Mucosa of rectum (tissue), 2 donors: ENCODE measurements around the gene MNX1.

ENCODE experiments used
- H3K27ac ChIP-seq, 2 donors: one replicate each; pipeline ENCODE4 v1.7.0; 2013; ENCODE audit warnings: inconsistent platforms in 2 of 2, low read depth in 2 of 2, low read length in 2 of 2
- H3K27me3 ChIP-seq, 2 donors: one replicate each; pipeline ENCODE4 v1.7.0; 2013; ENCODE audit warnings: low read length in 2 of 2; ENCODE audit not compliant: control insufficient read depth in 2 of 2, insufficient read depth in 2 of 2
- H3K36me3 ChIP-seq, 2 donors: one replicate each; pipeline ENCODE4 v1.7.0; 2013; ENCODE audit warnings: low read length in 2 of 2; ENCODE audit not compliant: control insufficient read depth in 2 of 2, insufficient read depth in 2 of 2
- H3K4me1 ChIP-seq, 2 donors: one replicate each; pipeline ENCODE4 v1.7.0; 2013; ENCODE audit warnings: low read length in 2 of 2, mild to moderate bottlenecking in 1 of 2; ENCODE audit not compliant: control insufficient read depth in 2 of 2, insufficient read depth in 2 of 2
- H3K4me3 ChIP-seq, 2 donors: one replicate each; pipeline ENCODE4 v1.7.0; 2013; ENCODE audit warnings: low read length in 2 of 2
- H3K9ac ChIP-seq, 2 donors: one replicate each; pipeline ENCODE4 v1.7.0; 2013; ENCODE audit warnings: low read length in 2 of 2, low read depth in 1 of 2, mild to moderate bottlenecking in 1 of 2
- H3K9me3 ChIP-seq, 2 donors: one replicate each; pipeline ENCODE4 v1.7.0; 2013; ENCODE audit warnings: low read length in 2 of 2; ENCODE audit not compliant: control insufficient read depth in 2 of 2
- donor health status: healthy.
- donor health status: Normal muscosa, but diverticular disease.

Gene MNX1

DNA sequence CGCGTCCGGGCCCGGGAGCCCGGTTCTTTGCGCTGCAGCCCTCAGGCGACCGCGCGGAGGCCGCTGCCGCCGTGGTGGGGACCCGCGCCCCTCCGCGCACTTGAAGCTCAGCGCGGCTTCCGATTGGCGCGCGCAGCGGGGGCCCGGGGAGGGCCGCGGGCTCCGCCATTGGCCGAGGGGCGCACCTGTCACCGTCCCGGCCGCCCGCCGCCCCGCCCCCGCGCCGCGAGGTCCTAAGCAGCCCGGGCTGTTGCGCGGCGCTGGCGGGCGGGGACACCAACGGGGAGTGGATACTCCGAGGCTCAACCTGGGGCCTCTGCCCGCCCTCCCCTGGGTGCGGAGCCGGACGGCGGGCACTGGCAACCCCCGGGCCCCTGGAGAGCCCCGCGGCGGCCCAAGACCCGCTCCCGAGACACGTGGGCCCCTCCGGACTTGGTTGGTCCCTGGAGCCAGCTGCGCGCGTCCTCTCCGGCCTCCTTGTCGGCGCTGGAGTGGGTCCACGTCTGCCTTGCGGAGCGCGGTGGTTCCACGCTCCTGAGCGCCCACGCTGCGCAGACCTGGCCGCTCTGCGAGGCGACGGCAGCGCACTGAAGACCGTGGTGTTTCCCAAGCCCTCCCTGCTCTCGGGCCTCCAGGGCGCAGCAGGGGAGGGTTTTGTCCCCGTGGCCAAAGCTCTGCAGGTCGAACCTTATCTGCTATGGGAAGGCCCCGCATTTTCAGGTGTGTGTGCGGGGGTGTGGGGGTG is at the start of gene MNX1:
TSS of gene MNX1 (minus strand) at position 76 of the 745 bp plus-strand sequence. CDS start 313 bp downstream, outside the sequence.
- Histone ChIP-seq H3K36me3 (no peaks in the 10 kb centered on the region), H3K4me1 (peaks cover 34 to 43% of the 10 kb centered on the region in 2 donors), H3K27ac (peak within 1 kb of the TSS; percentile 86 to 89), H3K4me3 (peak within 1 kb of the TSS; percentile 74 to 84), H3K9me3 (no peaks in the 10 kb centered on the region), H3K27me3 (peaks cover 12 to 24% of the 10 kb centered on the region in 2 donors), H3K9ac (peak within 1 kb of the TSS; percentile 75 to 96)

DNA sequence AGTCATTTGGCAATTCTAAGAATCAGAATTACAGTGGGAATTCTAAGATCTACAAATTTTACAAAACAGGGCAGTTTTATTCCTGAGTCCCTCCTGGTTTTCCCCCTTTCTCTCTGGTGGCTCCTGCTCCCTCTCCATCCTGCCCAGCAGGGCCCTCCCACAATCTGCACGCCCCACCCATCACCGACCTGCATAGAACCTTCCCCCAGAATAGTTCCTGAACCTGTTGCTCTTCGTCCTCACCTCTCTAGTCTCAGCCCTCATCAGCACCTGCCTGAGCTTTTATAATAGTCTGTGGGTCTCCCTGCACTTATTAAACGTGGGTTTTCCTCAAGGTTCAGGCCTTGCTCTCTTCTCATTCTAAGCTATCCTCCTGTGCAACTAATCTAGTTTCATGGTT is 49.1 kb upstream of the MNX1 start:
- no peak overlapping the region for H3K27ac ChIP-seq
- H3K9me3 ChIP-seq = peaks cover 0 to 2% of the 10 kb centered on the region in 2 donors
- H3K9ac ChIP-seq = no peak overlapping the region
- H3K27me3 ChIP-seq = peaks cover 6 to 7% of the 10 kb centered on the region in 2 donors
- no peaks in the 10 kb centered on the region for H3K36me3 ChIP-seq
- H3K4me1 ChIP-seq = no peaks in the 10 kb centered on the region
- H3K4me3 ChIP-seq = no peak overlapping the region

DNA sequence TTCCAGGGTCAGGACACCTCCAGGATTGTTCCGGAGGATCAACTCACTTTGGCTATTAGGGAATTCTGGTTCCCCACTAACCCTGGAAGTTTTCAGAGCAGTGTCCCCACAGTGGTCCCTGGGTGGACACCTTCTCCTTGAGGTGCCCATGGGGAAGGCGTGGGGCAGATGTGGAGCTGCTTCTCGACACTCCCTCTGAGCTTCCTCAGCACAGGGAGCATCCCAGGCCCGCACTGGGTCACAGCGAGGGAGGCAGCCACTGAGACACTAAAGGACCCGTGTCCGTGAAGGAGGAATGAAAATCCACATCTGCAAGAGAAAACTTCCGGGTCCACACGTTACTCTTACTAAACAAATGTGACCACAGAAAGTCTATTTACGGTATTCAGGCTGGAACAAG is 48.2 kb upstream of the MNX1 start:
- peaks cover 6 to 7% of the 10 kb centered on the region in 2 donors for H3K27me3 ChIP-seq
- no peak overlapping the region for H3K4me3 ChIP-seq
- H3K4me1 ChIP-seq = no peaks in the 10 kb centered on the region
- no peak overlapping the region for H3K27ac ChIP-seq
- no peak overlapping the region for H3K9ac ChIP-seq
- H3K9me3 ChIP-seq = peaks cover 0 to 2% of the 10 kb centered on the region in 2 donors
- no peaks in the 10 kb centered on the region for H3K36me3 ChIP-seq

DNA sequence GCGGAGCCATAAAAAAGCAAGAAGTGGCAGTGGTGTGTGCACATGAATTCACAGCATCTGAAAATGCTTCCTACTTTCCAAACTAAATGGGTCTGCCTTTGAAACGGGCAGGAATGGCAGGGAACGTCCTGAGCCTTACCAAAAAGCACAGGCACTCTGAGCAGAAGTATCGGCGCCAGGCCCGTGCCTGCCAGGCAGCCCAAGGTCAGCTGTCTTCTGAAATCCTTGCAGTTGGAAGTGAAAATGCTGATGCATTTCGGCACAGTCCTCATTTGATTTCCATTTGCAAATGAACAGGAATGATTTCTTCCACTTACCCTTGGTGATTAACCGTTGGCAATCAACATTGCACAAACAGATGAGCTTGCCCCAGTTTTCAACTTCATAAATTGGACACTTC is 47.6 kb upstream of the MNX1 start:
- no peaks in the 10 kb centered on the region for H3K36me3 ChIP-seq

DNA sequence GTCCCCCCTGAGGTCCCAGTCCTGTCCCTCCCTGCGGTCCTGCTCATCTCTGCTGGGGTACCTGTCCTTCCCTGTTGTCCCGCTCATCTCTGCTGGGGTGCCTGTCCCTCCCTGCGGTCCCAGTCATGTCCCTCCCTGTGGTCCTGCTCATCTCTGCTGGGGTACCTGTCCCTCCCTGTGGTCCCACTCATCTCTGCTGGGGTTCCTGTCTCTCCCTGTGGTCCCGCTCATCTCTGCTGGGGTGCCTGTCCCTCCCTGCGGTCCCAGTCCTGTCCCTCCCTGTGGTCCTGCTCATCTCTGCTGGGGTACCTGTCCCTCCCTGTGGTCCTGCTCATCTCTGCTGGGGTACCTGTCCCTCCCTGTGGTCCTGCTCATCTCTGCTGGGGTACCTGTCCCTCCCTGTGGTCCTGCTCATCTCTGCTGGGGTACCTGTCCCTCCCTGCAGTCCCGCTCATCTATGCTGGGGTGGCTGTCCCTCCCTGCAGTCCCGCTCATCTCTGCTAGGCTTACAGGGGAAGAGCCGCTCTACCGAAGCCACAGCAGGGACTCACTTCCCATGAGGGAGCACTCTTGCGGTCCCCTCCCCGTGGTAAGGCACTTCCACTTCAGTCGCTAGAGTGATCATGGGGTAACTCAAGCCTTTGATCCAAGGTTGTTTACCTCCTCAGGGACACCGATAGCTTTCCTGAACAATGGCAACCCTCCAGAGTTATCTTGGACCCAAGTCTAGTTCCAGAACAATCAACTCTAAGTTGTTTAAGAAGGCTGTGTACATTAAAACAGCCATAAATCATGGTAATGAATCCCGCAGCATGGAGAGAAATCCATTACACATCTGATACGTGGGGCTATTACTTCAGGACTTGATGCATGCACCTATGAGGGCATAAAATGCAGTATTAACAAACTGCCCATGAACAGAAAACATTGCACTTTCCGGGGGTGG is 46.8 kb upstream of the MNX1 start:
- Histone ChIP-seq H3K9me3 (peaks cover 0 to 2% of the 10 kb centered on the region in 2 donors), H3K4me3 (no peak overlapping the region), H3K9ac (no peak overlapping the region), H3K27me3 (peaks cover 6 to 7% of the 10 kb centered on the region in 2 donors), H3K36me3 (no peaks in the 10 kb centered on the region), H3K27ac (no peak overlapping the region), H3K4me1 (no peaks in the 10 kb centered on the region)

More for the DNA sequence above, 47.6 kb upstream of the MNX1 start:
- peaks cover 0 to 2% of the 10 kb centered on the region in 2 donors for H3K9me3 ChIP-seq
- no peak overlapping the region for H3K9ac ChIP-seq
- H3K27ac ChIP-seq = no peak overlapping the region
- no peaks in the 10 kb centered on the region for H3K4me1 ChIP-seq
- H3K27me3 ChIP-seq = peaks cover 6 to 7% of the 10 kb centered on the region in 2 donors
- no peak overlapping the region for H3K4me3 ChIP-seq

DNA sequence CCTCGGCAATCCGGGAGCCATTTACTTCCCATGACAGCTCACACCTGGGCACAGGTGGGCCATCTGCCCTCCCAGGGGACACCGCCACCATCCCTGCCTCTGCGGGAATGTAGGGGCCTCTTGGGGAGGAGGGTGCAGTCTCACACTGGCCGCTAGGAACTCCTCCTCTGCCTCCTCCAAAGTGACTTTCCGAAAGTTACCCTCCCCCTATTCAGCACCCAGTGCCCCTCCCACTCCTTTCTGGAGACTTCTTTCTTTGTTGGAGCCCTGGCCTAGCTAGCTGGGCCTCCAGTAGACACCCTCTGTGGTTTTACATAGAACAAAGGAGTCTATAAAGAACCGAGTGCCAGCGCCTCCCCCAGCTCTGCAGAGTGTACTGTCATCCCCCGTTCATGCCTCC is 45.8 kb upstream of the MNX1 start:
- Histone ChIP-seq H3K9me3 (peaks cover 0 to 2% of the 10 kb centered on the region in 2 donors), H3K4me1 (no peaks in the 10 kb centered on the region), H3K27me3 (peaks cover 6 to 7% of the 10 kb centered on the region in 2 donors), H3K9ac (no peak overlapping the region), H3K36me3 (no peaks in the 10 kb centered on the region), H3K27ac (no peak overlapping the region), H3K4me3 (no peak overlapping the region)

DNA sequence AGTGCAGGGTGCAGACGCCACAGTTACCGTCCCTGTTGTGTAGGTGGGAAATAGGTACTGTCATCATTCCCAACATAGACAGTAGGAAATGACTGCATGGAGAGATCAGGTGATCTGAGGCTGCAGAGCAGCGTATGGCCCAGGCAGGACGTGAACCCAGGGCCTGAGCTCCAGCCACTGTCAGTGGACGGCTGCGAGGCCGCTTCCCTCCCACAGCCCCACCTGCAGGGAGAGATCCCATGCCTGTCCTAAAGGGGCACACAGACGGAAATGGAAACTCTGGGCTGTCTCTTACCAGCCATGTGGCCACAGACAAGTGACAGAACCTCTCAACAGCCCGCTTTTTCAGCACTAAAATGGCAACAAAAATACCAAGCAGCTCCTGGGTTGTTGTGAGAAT is 44.5 kb upstream of the MNX1 start:
- Histone ChIP-seq H3K4me1 (peaks cover 0 to 2% of the 10 kb centered on the region in 2 donors), H3K9ac (no peak overlapping the region), H3K4me3 (no peak overlapping the region), H3K9me3 (peaks cover 0 to 2% of the 10 kb centered on the region in 2 donors), H3K36me3 (no peaks in the 10 kb centered on the region), H3K27ac (no peak overlapping the region), H3K27me3 (peaks cover 6 to 7% of the 10 kb centered on the region in 2 donors)

DNA sequence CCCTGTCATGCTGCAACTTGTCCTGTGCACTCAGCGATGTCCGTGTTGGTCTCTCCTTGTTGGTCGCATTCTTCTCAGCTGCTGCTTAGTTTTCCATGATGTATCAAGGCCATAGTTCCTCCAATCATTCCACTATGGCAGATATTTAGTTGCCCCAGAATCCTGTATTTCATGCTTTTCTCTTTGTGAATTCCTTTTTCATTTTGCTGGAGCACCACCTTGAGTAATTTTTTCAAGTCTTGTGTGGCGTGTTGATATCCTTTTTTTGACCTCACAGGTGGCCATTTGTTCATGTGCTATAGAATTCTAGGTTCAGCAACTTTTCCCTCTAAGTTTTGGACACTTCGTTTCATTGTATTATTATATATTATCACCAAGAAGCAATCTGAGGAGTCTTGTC is 42.7 kb upstream of the MNX1 start:
- no peak overlapping the region for H3K4me3 ChIP-seq
- no peak overlapping the region for H3K27ac ChIP-seq
- peaks cover 0 to 2% of the 10 kb centered on the region in 2 donors for H3K9me3 ChIP-seq
- H3K36me3 ChIP-seq = no peaks in the 10 kb centered on the region
- peaks cover 0 to 5% of the 10 kb centered on the region in 2 donors for H3K4me1 ChIP-seq
- no peak overlapping the region for H3K9ac ChIP-seq
- H3K27me3 ChIP-seq = peaks cover 8 to 9% of the 10 kb centered on the region in 2 donors

DNA sequence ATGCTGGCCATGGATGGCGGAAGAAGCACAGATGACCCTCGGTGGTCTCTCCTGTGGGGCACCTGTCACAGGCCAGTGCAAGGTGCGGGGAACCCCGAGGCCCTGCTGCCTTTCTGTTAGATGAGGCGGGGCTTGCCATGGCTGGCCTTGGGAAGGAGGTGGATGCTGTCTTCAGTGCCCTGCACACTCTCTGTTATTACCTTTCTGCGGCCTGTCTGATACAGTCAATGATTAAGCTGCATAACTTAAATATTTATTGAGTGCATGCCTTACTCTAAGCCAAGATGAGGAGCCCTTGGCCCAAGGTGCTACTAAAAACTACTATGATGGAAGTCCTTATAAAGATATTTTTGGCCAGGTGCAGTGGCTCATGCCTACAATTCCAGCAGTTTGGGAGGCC is 36.7 kb upstream of the MNX1 start:
- Histone ChIP-seq H3K36me3 (no peaks in the 10 kb centered on the region), H3K9ac (no peak overlapping the region), H3K4me3 (no peak overlapping the region), H3K4me1 (peaks cover 0 to 5% of the 10 kb centered on the region in 2 donors), H3K27me3 (peaks cover 2% of the 10 kb centered on the region in 2 donors), H3K27ac (no peak overlapping the region), H3K9me3 (peaks cover 0 to 2% of the 10 kb centered on the region in 2 donors)

DNA sequence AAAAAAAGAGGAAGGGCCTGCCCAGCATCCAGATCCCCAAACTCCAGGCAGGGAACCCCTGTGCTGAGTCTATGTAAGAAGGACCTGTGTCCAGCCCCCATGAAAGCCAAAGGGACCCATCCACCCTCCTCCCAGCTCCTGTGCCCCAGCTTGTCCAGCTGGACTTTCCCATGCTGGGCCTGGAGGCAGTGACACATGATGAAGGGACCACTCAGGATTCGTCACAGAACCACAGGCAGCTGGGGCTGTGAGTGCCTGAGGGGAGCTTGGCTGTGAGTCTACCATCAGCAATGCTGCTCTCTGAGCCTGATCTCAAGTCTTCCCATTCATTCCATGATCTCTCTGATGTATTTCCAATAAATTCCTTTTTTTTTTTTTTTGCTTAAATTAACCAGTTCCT is 36.2 kb upstream of the MNX1 start:
- H3K4me1 ChIP-seq = peaks cover 0 to 5% of the 10 kb centered on the region in 2 donors
- peaks cover 2% of the 10 kb centered on the region in 2 donors for H3K27me3 ChIP-seq
- no peaks in the 10 kb centered on the region for H3K9me3 ChIP-seq
- H3K36me3 ChIP-seq = no peaks in the 10 kb centered on the region
- no peak overlapping the region for H3K4me3 ChIP-seq
- H3K9ac ChIP-seq = no peak overlapping the region
- H3K27ac ChIP-seq = no peak overlapping the region
